Neural cell (in vitro differentiated cells): Measurements from ENCODE around the gene PBX2. TPM values are rescaled to one million over a fixed set of nuclear protein-coding genes. Genes with fewer than 3 reads are reported as not detected.

Source experiments
- H2AFZ ChIP-seq: fragments of 200-600, 300-800 bp; sonication (generic), shearing (Covaris generic); 2 replicates; pipeline ENCODE4 v1.6.0; 2014; ENCODE audit warnings: low read depth, mild to moderate bottlenecking, antibody characterized with exemption, low read length, moderate library complexity
- H3F3A ChIP-seq: fragments of 200-600 bp; shearing (Covaris generic); 2 replicates; pipeline ENCODE4 v1.6.1; 2016; ENCODE audit warnings: mild to moderate bottlenecking, moderate library complexity, mixed read lengths, antibody characterized with exemption, low read length; ENCODE audit not compliant: insufficient read depth, poor library complexity, severe bottlenecking
- H3K27ac ChIP-seq: fragments of 200-600, 300-800 bp; sonication (generic), shearing (Covaris generic); 2 replicates; pipeline ENCODE4 v1.5.1; 2014; ENCODE audit warnings: mild to moderate bottlenecking, low read length, moderate library complexity
- H3K27me3 ChIP-seq: fragments of 300-800, 200-600 bp; sonication (generic), shearing (Covaris generic); 2 replicates; pipeline ENCODE4 v1.6.0; 2014; ENCODE audit warnings: mild to moderate bottlenecking, low read depth, low read length, moderate library complexity; ENCODE audit not compliant: insufficient read depth
- H3K36me3 ChIP-seq: fragments of 300-800, 200-600 bp; sonication (generic), shearing (Covaris generic); 2 replicates; pipeline ENCODE4 v1.5.1; 2014; ENCODE audit warnings: mild to moderate bottlenecking, antibody characterized with exemption, low read length, moderate library complexity; ENCODE audit not compliant: insufficient read depth
- H3K4me2 ChIP-seq: fragments of 300-800, 200-600 bp; sonication (generic), shearing (Covaris generic); 2 replicates; pipeline ENCODE4 v1.6.0; 2014; ENCODE audit warnings: mild to moderate bottlenecking, low read length
- H3K4me3 ChIP-seq: fragments of 300-800, 200-600 bp; sonication (generic), shearing (Covaris generic); 2 replicates; pipeline ENCODE4 v1.5.1; 2014; ENCODE audit warnings: mild to moderate bottlenecking, low read length, moderate library complexity
- H3K79me2 ChIP-seq: fragments of 200-600 bp; shearing (Covaris generic); replicated peaks from 2 replicates; pipeline ENCODE4 v1.6.0; 2014; ENCODE audit warnings: mild to moderate bottlenecking, low read length, moderate library complexity; ENCODE audit not compliant: insufficient read depth
- H3K9ac ChIP-seq: fragments of 300-800, 200-600 bp; sonication (generic), shearing (Covaris generic); 2 replicates; pipeline ENCODE4 v1.6.1; 2016; ENCODE audit warnings: mild to moderate bottlenecking, low read length, mixed read lengths
- H3K9me2 ChIP-seq: fragments of 200-600 bp; shearing (Covaris generic); 2 replicates; pipeline ENCODE4 v1.6.1; 2016; ENCODE audit warnings: mild to moderate bottlenecking, low read length, mixed read lengths; ENCODE audit not compliant: insufficient read depth
- H3K9me3 ChIP-seq: fragments of 200-600, 300-800 bp; sonication (generic), shearing (Covaris generic); 2 replicates; pipeline ENCODE4 v1.6.1; 2016; ENCODE audit warnings: mild to moderate bottlenecking, mixed run types, low read length, moderate library complexity, mixed read lengths
- H4K20me1 ChIP-seq: fragments of 200-600 bp; shearing (Covaris generic); 2 replicates; pipeline ENCODE4 v1.6.1; 2016; ENCODE audit warnings: mild to moderate bottlenecking, mixed run types; ENCODE audit not compliant: insufficient read depth
- EP300 ChIP-seq: fragments of 450-650 bp; conservative IDR thresholded peaks from 2 replicates; pipeline ENCODE4 v1.6.1; 2014; ENCODE audit warnings: antibody characterized with exemption, mild to moderate bottlenecking, moderate library complexity; ENCODE audit not compliant: poor library complexity, severe bottlenecking
- EZH2 ChIP-seq: fragments of 200-600, 300-800 bp; shearing (Covaris generic), sonication (generic); IDR thresholded peaks from 2 replicates; pipeline ENCODE4 v1.6.1; 2014; ENCODE audit warnings: antibody characterized with exemption, low read length, borderline replicate concordance, mild to moderate bottlenecking; ENCODE audit not compliant: insufficient read depth, poor library complexity, severe bottlenecking
- MXI1 ChIP-seq: fragments of 450-650 bp; conservative IDR thresholded peaks from 2 replicates; pipeline ENCODE4 v1.6.1; 2014; ENCODE audit warnings: antibody characterized with exemption, mild to moderate bottlenecking; ENCODE audit not compliant: poor library complexity, severe bottlenecking
- POLR2AphosphoS5 ChIP-seq: IDR thresholded peaks from 2 replicates; pipeline ENCODE4 v1.6.1; 2012
- RAD21 ChIP-seq: fragments of 450-650 bp; conservative IDR thresholded peaks from 2 replicates; pipeline ENCODE4 v1.6.1; 2014; ENCODE audit warnings: antibody characterized with exemption, mild to moderate bottlenecking, moderate library complexity
- SMC3 ChIP-seq: fragments of 450-650 bp; conservative IDR thresholded peaks from 2 replicates; pipeline ENCODE4 v1.6.1; 2014; ENCODE audit warnings: antibody characterized with exemption, mild to moderate bottlenecking, moderate library complexity; ENCODE audit not compliant: poor library complexity
- TAF1 ChIP-seq: IDR thresholded peaks from 2 replicates; pipeline ENCODE4 v1.6.1; 2012; ENCODE audit warnings: low read depth
- polyA plus RNA-seq: library from polyadenylated mRNA; depleted of rRNA; stranded (reverse); fragments of >200 nt; gene quantifications from 2 replicates; pipeline ENCODE4 v1.2.3, GENCODE V29; 2014
- TF ChIP-seq, protein P1 (sequence below): fragments of 450-650 bp; IDR thresholded peaks from 2 replicates; pipeline ENCODE4 v1.5.1; 2014; ENCODE audit warnings: antibody characterized with exemption, mild to moderate bottlenecking, moderate library complexity; ENCODE audit not compliant: poor library complexity, severe bottlenecking
- TF ChIP-seq, protein P2 (sequence below): IDR thresholded peaks from 2 replicates; pipeline ENCODE4 v1.6.1; 2012; ENCODE audit warnings: borderline replicate concordance

PBX2 gene
- polyA plus RNA-seq, 1 donor from 2014 or later = 53.2 TPM

DNA sequence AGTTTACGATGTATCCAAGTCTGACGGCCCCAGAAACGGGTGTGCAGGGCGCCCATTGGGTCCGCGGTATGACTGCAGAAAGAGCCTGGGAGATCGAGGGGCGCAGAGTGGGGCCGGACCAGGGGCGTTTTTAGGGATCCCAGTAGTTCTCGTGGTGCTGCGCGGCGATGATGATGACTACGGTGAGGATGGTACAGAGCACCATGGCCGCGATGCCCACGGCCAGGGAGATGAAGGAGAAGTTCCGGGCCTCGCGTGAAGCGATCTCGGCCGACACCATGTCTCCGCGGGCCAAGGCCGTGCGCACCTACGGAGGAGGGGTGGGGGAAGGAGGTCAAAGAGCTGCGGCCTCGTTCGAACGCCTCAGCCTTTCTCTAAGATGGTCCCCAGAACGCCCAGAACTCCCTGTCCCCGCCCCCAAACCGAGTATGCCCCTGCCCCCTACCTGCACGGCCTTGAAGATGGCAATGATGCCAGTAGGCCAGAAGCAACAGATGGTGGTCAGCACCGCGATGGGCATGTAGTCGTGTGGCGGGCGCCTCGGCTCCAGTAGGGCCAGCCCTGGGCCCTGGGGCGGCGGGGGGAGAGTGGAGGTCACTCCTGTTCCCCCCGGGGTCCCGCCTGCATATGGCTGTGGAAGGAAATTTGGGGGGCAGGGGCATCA, 40.8 kb downstream of the PBX2 start:
- H3K9me2 ChIP-seq = no peaks in the 10 kb centered on the region
- H4K20me1 ChIP-seq = no peaks in the 10 kb centered on the region
- TF ChIP-seq, protein P1, sequence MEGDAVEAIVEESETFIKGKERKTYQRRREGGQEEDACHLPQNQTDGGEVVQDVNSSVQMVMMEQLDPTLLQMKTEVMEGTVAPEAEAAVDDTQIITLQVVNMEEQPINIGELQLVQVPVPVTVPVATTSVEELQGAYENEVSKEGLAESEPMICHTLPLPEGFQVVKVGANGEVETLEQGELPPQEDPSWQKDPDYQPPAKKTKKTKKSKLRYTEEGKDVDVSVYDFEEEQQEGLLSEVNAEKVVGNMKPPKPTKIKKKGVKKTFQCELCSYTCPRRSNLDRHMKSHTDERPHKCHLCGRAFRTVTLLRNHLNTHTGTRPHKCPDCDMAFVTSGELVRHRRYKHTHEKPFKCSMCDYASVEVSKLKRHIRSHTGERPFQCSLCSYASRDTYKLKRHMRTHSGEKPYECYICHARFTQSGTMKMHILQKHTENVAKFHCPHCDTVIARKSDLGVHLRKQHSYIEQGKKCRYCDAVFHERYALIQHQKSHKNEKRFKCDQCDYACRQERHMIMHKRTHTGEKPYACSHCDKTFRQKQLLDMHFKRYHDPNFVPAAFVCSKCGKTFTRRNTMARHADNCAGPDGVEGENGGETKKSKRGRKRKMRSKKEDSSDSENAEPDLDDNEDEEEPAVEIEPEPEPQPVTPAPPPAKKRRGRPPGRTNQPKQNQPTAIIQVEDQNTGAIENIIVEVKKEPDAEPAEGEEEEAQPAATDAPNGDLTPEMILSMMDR = no peak
- TF ChIP-seq EP300 (no peak), SMC3 (no peak), EZH2 (no peak), TAF1 (no peak), MXI1 (no peak), POLR2AphosphoS5 (no peak), RAD21 (no peak)
- TF ChIP-seq, protein P2, sequence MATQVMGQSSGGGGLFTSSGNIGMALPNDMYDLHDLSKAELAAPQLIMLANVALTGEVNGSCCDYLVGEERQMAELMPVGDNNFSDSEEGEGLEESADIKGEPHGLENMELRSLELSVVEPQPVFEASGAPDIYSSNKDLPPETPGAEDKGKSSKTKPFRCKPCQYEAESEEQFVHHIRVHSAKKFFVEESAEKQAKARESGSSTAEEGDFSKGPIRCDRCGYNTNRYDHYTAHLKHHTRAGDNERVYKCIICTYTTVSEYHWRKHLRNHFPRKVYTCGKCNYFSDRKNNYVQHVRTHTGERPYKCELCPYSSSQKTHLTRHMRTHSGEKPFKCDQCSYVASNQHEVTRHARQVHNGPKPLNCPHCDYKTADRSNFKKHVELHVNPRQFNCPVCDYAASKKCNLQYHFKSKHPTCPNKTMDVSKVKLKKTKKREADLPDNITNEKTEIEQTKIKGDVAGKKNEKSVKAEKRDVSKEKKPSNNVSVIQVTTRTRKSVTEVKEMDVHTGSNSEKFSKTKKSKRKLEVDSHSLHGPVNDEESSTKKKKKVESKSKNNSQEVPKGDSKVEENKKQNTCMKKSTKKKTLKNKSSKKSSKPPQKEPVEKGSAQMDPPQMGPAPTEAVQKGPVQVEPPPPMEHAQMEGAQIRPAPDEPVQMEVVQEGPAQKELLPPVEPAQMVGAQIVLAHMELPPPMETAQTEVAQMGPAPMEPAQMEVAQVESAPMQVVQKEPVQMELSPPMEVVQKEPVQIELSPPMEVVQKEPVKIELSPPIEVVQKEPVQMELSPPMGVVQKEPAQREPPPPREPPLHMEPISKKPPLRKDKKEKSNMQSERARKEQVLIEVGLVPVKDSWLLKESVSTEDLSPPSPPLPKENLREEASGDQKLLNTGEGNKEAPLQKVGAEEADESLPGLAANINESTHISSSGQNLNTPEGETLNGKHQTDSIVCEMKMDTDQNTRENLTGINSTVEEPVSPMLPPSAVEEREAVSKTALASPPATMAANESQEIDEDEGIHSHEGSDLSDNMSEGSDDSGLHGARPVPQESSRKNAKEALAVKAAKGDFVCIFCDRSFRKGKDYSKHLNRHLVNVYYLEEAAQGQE = no peak
- H3K79me2 ChIP-seq = no peaks in the 10 kb centered on the region
- no peak overlapping the region for H3K27ac ChIP-seq
- no peak overlapping the region for H2AFZ ChIP-seq
- H3K9me3 ChIP-seq = no peaks in the 10 kb centered on the region
- H3K4me3 ChIP-seq = no peak overlapping the region
- no peak overlapping the region for H3K4me2 ChIP-seq
- no peak overlapping the region for H3K9ac ChIP-seq
- H3F3A ChIP-seq = no peaks in the 10 kb centered on the region
- no peaks in the 10 kb centered on the region for H3K36me3 ChIP-seq
- H3K27me3 ChIP-seq = peaks cover 47% of the 10 kb centered on the region

DNA sequence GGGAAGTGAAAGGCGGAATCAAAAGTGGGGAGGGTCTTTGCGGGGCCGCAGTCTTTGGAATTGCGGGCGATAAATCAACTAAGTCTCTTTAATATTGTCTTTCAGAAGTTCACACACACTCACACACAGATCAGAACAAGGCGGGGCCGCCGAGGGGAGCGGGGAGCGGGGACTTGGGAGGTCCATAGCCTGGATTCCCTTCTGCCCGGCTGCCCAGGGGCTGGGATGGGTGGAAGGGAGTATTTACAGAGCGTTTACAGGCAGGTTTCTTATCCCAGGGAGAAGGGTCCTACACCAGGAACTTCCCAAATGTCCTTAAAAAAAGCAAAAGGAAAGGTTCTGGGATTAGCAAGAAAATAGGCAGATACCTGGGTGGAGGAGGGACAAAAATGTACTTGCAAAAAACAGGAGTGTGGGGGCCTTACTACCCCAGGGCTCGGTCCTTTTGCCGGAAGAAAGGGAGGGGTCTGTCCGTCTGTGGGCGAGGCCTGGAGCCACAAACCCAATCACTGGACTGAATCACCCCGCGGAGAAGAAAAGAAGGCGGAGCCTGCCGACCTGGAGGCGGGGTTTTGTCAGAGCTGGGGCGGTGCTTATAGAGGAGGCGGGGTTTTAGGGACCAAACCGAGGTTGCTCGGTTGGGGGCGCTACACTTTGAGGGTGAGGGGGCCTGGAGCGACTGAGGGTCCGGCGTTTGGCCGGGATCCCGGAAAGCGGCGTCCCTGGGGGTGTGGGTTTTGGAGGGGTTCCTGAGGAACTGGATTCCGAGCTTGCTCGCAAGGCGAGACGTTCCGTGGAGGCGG, 41.5 kb downstream of the PBX2 start:
- Histone ChIP-seq H3K27me3 (peaks cover 47% of the 10 kb centered on the region), H3K9ac (no peak overlapping the region)
- no peak for TF ChIP-seq EP300
- no peak for TF ChIP-seq MXI1
- TF ChIP-seq, protein P2 = no peak
- TF ChIP-seq TAF1 = no peak
- TF ChIP-seq RAD21 = no peak
- TF ChIP-seq, protein P1 = no peak
- TF ChIP-seq SMC3 = no peak
- TF ChIP-seq EZH2 = no peak
- no peak for TF ChIP-seq POLR2AphosphoS5

More for the DNA sequence above, 41.5 kb downstream of the PBX2 start:
- no peaks in the 10 kb centered on the region for H3K79me2 ChIP-seq
- no peak overlapping the region for H2AFZ ChIP-seq
- no peaks in the 10 kb centered on the region for H3K9me2 ChIP-seq
- no peak overlapping the region for H3K4me3 ChIP-seq
- H3K9me3 ChIP-seq = no peaks in the 10 kb centered on the region
- no peaks in the 10 kb centered on the region for H3K36me3 ChIP-seq
- no peaks in the 10 kb centered on the region for H4K20me1 ChIP-seq
- no peaks in the 10 kb centered on the region for H3F3A ChIP-seq
- no peak overlapping the region for H3K27ac ChIP-seq
- no peak overlapping the region for H3K4me2 ChIP-seq
